ENCODE results near the gene PALS1.

The PALS1 gene

DNA sequence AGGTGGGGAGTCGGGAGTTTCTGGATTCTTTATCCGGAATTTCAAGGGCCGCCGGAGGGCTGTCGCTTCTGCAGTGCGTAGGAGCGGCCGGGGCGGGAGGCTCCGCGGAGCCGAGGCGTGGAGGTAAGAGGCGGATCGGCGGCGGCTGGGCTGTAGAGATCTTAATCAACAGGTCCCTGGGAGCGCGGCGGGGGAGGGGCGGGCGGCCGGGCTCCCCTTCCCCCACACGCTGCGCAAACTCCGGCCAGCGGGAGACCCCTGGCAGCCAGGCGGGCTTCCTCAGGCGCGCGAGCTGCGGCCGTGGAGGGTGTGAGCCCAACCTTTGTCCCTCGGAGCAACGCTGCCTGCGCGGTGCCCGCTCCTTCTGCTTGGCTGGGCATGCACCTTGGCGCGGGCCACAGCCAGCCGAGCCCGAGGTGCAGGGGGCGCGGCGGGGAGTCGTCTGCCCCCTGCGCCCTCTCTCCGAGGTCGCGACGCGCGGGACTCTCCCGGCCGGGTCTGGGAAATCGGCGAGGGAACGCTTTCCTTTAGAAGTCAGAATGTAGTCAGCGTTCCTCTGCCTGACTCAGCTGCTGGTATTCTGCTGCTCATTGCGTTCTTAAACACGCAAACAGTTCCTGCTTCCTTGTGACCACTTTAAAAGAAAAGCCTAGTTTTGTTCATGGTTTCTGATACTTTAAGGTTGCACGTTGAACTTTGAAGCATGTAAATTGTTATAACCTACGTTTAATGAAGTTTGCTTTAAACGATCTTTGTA is at the start of gene PALS1:
Gene PALS1 (plus strand): TSS at position 25 of the 757 bp plus-strand sequence. CDS start 37,736 bp downstream, outside the sequence.
- peak in 1 of 2 donors; percentile 18 for DNase-seq (ENCODE audit: low read depth in 1 of 2, low spot score in 1 of 2)

DNA sequence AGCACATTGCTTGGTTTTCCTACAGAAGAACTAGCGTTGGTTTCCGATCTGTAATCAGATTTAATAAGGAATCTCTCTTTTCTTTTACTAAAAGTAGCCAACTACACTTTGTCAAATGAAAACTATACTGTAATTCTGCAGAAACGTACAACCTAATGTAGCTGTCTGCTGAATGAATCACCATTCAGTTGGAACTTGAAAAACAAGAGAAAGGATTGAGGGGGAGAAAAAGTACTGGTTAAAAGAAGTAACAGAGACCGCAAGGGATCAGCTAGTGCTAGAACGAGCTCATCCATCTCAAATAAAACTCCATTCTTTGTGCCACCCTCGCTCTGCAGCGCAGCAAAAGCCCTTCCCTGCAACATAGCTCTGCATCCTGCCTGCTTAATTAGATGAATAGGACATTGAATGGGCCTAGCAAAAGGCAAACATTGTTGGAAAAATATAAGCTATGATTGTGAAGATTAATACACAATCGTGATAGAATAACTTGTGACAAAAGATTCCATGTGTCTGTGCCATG is 49.4 kb upstream of the PALS1 start:
- DNase-seq (ENCODE audit: low read depth in 1 of 2, low spot score in 1 of 2): no peak

DNA sequence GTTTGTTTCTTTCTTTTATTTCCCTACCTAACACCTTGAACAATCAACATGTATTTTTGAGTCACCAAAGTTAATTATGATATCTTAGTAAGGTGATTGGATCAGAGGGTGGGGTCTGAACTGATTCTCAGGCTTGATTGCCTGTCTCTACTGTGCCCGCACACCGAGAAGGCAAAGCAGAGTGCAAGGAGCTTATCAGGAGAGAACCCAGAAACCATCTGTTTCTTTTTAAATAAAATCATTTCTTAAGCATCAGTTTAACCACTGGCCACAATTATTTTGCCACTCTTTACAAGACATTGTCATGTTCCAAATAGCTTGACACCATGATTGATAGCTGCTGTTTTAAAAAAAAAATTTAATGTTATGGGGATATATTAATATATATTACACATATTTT is 48.9 kb upstream of the PALS1 start:
- DNase-seq (ENCODE audit: low read depth in 1 of 2, low spot score in 1 of 2): no peak

DNA sequence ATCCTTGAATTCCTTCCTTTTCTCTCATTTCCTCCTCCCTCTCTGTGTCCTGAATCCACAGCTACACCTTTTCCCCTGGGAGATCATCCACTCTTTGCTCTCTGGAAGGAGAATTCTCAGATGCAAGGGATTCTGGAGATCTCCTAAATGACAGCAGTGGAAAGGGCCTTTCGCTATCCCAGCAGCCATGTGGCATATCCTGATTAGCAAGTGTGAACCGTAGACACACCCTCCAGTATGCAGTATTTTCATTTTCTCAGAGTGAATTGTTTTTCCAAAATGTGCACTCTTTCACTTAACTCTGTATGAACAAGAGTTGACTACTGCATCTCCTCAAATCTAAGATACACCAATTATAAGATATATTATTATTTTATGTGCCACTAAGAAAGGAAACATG is 46.0 kb upstream of the PALS1 start:
- no peak for DNase-seq (ENCODE audit: low read depth in 1 of 2, low spot score in 1 of 2)

DNA sequence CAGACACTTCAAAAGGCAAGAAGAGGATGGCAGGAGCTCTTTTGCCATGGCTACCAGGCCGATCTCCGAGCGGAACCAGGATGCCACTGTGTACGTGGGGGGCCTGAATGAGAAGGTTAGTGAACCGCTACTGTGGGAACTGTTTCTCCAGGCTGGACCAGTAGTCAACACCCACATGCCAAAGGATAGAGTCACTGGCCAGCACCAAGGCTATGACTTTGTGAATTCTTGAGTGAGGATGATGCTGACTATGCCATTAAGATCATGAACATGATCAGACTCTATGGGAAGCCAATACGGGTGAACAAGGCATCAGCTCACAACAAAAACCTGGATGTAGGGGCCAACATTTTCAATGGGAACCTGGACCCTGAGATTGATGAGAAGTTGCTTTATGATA is 42.2 kb upstream of the PALS1 start:
- no peak for DNase-seq (ENCODE audit: low read depth in 1 of 2, low spot score in 1 of 2)

DNA sequence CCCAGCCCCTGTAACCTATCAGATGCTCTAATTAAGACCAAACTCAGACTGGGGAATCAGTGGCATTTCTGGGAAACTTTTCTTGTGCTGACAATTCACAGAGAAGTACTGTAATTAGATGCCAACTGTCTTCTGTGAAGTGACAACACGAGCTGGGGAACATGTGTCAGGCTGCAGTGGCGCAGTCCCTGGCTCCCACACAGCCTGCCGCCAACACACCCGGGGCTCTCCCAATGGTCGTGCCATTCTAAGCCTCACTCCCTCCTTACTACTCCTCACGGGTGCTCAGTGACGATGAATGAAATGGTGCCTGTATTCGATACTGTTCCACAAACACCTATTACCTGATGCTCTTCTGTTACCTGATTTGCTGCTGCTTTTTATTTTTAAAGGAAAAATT is 33.4 kb upstream of the PALS1 start:
- no peak for DNase-seq (ENCODE audit: low read depth in 1 of 2, low spot score in 1 of 2)

DNA sequence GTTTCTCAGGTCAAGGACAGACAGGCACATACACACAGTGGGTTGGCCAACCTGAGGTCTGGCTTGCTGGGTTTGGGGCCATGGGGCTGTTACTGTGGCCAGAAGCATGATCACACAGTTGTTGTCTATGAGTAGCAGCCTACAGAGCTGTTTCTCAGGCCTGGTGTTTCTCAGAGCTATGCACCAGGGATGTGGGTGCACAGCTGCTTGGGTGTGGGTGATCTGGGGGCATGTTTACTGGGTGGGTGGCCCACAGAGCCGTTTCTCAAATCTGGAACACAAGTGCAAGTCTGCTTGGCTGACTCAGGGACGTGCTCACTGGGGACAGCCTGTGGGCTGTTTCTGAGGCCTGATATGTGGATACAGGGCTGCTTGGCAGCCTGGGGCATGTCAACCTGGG is 23.1 kb upstream of the PALS1 start:
- DNase-seq (ENCODE audit: low read depth in 1 of 2, low spot score in 1 of 2): no peak

DNA sequence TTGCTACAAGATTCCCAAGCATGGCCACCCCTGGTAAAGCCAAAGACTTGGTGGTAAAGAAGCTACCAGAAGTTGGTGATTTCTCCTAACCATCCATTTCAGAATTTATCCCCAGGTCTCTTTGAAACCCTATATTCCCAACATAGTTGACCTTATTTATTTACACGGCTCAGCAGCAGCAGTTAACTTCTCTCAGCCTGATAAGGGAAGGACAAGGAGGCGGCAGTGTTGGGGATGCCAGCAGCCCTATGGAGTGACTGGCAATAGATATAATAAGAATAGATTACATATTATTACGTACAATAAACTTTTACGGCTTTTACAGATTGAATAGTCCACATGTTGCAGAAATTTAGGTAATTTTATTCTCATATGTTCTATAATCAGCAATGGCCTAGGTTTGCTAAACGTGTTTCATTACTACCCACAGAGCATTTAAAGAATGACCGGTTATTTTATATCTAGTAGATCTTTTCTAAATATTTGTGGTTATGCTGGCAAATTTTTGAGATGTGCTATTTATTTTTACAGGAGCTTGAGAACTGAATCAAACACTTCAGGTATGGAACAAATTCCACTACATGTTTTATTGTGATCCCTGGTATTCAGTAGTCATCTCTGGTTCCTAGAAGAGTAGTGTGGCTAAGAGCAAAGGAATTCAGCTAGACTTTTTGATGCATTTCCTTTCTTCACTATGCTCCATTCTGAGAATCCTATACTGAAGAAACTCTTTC is 19.8 kb upstream of the PALS1 start:
- DNase-seq (ENCODE audit: low read depth in 1 of 2, low spot score in 1 of 2): no peak

DNA sequence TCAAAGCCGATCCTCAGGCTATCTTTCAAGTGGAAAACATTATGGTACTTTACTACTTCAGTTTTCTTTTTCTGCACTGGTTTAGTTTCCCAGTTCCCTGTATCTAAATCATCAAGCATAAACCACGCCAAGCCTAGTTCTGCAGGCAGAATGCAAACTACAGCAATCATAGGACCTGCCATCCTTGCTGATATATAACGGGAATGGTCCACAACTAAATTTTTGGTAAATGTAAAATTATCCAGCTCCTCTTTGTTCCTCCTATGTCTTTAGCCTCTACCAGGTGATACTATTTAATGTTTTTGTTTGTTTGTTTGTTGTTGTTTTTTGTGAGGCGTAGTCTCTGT is 19.3 kb upstream of the PALS1 start:
- DNase-seq (ENCODE audit: low read depth in 1 of 2, low spot score in 1 of 2): no peak

DNA sequence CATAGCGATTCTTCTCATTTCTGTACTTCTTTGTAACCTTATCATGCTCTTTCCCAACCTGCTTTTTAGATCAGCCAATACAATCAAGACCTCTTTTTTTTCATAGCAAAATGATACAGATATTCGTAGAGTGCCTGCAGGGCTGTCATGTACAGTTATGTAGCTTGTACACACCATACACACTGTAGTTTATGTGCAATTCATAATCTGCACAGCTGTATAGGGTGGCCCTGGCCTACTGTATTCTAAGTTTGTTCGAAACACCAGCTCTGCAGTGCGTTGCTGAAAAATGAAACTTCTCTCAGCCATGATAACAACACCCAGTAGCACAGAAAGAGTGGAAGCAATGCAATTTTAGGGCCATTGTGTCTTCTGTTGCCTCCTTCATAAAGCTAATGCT is 15.7 kb upstream of the PALS1 start:
- no peak for DNase-seq (ENCODE audit: low read depth in 1 of 2, low spot score in 1 of 2)

DNA sequence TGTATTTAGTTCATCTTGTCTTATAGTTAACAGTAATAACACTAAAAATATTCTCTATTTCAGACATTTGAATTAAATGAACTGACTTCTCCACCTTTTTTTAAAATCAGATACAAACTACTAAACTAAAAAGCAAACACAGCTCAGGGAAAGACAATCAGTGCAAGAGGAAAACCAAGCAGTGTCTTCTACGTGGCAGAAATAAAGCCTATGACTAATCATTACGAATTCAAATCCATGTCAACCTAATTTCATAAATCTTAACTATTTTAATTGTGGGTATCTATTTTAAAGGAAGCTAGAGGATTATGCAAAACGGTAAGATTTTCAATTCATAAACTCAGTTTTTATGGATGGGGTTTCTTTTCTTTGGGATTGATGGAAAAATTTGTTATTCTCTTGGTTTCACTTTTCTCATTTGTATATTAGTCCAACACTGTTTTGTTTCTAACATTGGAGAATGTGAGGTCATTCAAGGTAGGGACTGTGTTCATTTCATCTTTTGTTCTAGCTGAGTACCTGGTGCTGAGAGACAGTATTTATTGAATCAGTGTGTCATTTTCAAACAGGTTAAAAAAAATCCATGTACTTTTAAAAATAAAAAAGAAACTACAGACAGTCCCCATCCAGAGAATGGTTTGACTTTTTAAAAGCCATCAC is 12.8 kb upstream of the PALS1 start:
- DNase-seq (ENCODE audit: low read depth in 1 of 2, low spot score in 1 of 2): no peak

DNA sequence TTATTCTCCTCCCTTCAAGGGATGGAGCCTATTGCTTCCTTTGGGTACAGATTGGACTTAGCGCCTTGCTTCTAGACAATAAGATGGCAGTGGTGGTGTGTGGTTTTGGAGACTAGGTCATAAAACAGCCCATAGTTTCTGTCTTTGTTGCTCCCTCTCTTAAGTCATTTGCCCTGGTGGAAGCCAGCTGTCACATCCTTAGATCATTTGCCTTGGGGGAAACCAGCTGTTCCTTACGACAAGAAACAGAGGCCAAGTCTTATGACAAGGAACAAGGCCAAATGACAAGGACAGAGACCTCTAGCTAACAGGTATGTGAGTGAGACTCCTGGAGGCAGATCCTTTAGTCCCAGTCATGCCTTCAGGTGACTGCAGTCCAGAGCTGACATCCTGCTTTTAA is 9.2 kb upstream of the PALS1 start:
- no peak for DNase-seq (ENCODE audit: low read depth in 1 of 2, low spot score in 1 of 2)

DNA sequence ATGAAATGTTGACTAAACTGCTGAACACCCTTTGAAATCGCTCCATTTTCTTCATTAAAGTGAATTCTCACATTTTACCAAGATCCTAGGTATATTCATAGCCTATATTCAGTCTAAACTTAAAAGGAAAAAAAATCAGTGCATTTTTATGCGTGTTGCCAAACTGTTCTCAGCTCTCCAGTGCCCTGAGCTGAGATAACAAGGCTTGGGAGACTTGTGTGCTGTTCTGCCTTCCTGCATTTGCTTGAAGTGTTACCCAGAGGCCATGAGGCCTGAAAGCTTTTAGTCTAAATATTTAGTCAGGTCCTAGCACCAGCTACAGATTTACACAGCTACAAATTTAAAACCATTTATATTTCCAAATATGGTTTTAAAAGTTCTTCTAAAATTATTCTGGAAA is 8.6 kb upstream of the PALS1 start:
- DNase-seq (ENCODE audit: low read depth in 1 of 2, low spot score in 1 of 2): no peak

DNA sequence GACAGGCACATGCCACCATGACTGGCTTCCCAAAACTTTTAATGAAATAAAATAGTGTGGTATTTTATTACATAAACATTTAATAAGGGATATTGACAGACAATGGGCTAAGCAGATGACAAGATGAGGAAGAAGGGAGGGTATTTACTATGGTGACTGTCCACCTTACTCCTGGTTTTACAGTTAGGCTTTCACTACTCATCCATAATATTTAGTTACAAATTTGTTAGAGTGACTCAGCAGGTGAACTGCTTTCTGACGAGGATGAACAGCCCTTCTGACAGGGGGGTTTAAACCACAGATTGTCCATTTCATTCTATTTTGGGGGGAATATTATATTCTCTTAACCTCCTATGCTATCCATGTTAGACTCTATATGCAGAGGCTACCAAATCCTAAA is 3.6 kb upstream of the PALS1 start:
- DNase-seq (ENCODE audit: low read depth in 1 of 2, low spot score in 1 of 2): no peak

DNA sequence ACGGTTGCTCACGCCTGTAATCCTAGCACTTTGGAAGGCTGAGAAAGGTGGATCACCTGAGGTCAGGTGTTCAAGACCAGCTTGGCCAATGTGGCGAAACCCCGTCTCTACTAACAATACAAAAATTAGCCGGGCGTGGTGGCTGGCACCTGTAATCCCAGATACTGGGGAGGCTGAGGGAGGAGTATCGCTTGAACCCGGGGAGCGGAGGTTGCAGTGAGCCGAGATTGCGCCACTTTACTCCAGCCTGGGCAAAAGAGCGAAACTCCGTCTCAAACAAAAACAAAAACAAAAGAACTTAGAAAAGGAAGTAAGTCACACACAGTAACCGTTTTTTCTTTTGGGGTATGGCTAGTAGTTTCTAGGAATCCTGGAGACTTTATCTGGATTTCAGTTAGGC is 1.7 kb upstream of the PALS1 start:
- no peak for DNase-seq (ENCODE audit: low read depth in 1 of 2, low spot score in 1 of 2)

DNA sequence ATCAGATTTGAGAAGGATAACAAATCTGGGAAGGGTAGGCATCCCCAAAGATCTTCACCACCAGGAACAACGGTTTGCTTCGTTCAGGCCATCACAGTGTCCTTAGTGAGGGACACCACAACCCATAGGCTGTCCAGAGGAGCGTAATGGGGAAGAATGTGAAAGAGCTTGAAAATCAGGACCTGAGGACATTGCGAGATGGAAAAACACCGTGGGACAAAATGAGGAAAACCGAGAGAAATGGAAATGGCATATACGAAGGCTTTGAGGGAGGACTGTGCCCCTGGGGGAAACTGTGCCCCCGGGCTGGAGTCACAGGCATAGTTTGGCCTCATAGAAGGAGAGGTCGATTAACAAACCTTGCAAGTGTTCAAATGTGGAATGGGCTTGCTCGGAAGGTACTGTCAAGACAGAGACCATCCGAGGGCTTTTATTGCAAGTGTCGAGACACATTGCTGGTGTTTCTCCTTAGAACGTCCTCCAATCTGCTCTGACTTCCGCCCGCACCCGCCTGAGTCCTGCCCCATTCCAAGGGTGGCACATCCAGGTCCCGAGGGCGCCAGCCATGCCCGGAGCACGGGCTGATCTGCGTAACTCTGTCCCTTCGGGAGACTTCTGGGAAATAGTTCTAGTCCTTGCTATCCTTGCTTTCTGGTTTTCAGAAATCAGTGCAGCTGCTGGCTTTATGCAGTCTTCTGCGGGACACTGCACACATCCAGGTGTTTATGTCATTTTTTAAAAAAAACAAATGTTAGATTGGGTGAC is 885 bp upstream of the PALS1 start:
- DNase-seq (ENCODE audit: low read depth in 1 of 2, low spot score in 1 of 2): peak in 1 of 2 donors; percentile 16

DNA sequence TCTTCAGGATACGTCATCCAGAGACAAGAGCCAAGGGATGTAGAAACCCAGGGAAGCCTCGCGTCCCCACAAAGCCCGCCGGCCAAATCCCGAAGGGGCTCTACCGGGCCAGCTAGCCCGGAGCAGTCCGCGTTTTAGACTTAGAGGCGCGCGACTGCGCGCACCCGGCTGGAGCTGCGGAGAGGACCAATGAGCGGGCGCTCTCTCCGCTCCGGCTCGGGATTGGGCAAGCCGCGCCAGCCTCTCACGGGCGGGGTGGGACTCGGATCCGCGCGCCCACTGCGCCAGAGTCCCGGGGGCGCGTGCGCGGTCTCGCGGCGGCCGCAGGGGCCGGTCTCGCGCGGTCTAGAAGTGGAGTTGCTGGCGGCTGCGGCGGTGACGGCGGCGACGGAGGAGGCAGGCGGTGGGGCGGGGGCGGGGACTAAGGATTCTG is 241 bp upstream of the PALS1 start:
- DNase-seq (ENCODE audit: low read depth in 1 of 2, low spot score in 1 of 2): peak; percentile 77 to 89

DNA sequence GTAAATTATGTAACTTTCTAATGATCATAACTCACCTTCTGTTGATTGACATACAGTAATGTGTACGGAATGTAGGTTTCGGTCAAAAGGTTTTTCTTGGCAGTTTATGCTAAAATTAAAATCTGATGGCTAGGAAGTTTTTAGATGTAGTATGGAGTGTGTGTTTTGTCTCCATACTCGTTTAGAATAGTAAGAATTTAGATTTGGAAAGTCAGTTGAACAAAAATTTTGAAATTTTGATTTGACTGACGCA is 859 bp downstream of the PALS1 start:
- no peak for DNase-seq (ENCODE audit: low read depth in 1 of 2, low spot score in 1 of 2)

DNA sequence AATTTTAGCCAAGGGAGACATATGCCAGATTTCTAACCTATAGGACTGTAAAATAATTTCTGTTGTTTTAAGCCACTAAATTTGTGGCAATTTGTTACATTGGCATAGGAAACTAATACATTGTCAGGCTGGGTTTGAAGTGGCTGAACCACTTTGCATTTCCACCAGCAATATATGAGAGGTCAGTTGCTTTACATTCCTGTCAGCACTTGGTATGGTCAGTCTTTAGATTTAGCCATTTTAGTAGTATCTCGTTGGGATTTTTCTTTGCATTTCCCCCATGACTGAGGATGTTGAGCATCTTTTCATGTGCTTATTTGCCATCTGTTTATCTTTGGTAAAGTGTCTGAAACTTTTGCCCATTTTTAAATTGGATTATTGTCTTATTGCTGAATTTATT is 3.9 kb downstream of the PALS1 start:
- no peak for DNase-seq (ENCODE audit: low read depth in 1 of 2, low spot score in 1 of 2)

DNA sequence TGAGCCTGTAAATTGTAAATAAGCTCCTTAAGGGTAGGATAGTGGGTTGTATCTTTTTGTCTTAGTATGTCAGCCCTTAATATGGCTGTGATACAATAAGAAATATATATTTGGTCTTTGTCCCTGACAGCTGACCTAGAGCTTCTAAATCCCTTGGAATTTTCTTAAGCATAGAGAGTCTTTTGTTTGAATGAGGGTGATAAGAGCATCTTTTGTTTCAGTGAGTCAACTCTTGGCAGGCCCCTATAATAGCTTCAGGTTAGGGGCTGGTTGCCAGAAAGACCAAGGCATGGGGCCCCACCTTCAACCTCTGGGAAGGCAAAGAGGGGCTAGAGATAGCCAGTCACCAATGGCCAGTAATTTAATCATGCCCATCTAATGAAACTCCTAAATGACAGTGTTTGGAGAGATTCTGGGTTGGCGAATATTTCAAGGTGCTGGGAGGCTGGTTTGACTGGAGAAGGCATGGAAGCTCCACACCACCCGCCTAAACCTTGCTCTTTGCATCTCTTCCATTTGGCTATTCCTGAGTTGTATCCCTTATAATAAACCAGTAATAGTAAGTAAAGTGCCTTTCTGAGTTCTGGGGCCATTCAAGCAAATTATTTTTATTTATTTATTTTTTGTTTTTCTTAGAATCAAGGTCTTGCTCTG is 10.5 kb downstream of the PALS1 start:
- no peak for DNase-seq (ENCODE audit: low read depth in 1 of 2, low spot score in 1 of 2)

DNA sequence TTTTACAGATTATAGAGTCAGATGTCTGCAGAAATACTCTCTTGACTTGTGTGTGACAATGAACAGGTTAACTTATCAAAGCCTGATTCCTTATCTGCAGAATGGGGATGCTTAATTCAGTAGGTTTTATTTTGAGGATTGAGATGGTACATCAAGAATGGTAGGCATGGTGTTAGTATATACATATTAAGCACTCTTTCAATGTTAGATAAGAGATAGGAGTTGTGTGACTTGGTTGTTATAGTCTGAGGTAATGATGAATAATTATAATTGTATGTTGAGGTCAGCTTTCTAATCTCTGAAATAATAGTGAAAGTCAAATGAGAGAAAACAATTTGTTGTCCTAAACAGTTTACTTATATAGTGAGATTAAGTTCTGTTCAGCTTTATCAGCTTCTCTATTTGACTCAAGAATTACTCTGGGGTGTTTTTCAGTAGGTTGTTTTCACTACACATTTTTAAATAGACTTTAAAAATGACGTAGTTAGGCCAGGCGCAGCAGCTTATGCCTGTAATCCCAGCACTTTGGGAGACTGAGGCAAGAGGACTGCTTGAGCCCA is 11.9 kb downstream of the PALS1 start:
- DNase-seq (ENCODE audit: low read depth in 1 of 2, low spot score in 1 of 2): no peak

Measured in activated T-helper 1 cell treated with anti-CD3 and anti-CD28 coated beads, Interleukin-2, amount 50 U/mL, for 16 hours (primary cell).